Hindlimb muscle (tissue), 1 donor: ENCODE results near the gene LRRC1. TPM values are rescaled to one million over a fixed set of nuclear protein-coding genes. Genes with fewer than 3 reads are reported as not detected.
A peak's percentile ranks its signal among the peaks of the same experiment; 100 is the strongest.

Experiments
- DNase-seq: peaks from one replicate; pipeline ENCODE4 v3.0.0-alpha.2; 2013
- polyA plus RNA-seq: library from polyadenylated mRNA; unstranded; fragments of 120-200 nt; gene quantifications from one replicate; pipeline ENCODE4 v1.2.1, GENCODE V29; 2013; ENCODE audit not compliant: insufficient read length

Gene LRRC1
- polyA plus RNA-seq, 1 donor = 8.3 TPM

DNA sequence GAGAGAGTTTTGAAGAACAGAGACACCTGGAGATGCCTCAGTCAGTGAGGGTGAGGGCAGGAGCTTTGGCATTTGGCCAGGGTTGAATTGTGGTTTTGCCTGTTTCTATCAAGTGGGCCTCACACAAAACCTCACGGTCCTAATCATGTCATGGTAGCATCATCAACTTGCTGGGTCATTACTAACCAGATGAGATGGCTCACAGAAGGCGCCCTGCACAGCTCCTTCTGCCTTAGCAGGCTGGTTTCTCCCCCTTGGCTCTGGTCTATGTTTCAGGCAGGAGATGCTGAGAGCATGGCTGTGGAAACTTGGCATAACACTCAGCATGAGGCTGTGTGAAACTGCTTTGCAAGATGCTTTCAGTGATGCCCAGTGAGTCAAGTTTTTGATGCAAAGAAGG is 99.3 kb downstream of the LRRC1 start:
- peak; percentile 30 for DNase-seq

GRCh38 chr6:53896196-53896595 is 101.4 kb downstream of the LRRC1 start:
- no peak for DNase-seq

DNA sequence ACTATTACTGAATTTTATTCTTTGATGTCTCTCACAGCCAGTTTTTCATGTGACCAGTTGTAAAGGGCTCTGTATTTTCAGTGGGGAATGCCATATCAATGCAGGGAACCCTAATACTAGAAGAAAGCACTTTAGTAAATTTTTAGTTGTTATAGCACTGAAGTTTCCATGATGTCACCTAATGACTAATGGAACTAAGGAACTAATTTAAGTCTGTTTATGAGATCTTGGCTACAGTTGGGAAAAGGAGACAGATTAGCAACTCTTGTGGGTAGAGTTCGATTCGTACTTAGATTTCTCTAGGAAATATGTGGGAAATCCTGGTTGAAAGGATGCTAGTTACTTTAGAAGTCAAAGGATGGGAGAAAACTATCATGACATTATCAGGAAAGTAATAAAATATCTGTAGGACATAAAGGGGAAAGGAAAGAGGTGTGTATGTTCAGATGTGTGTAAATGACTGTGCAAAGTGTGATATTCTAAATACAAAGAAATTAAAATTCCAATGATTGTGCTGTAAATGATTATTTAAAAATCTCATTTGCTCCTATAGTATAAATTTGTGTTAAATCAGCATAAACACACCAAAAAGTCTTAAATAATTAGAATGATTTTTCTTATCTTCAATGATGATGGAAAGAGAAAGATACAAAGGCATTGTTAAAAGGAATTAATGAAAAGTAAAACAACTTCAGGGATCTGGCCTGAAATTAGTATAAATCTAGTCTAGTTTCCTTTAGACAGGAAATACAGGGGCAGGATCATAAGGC is 103.4 kb downstream of the LRRC1 start:
- DNase-seq = no peak

DNA sequence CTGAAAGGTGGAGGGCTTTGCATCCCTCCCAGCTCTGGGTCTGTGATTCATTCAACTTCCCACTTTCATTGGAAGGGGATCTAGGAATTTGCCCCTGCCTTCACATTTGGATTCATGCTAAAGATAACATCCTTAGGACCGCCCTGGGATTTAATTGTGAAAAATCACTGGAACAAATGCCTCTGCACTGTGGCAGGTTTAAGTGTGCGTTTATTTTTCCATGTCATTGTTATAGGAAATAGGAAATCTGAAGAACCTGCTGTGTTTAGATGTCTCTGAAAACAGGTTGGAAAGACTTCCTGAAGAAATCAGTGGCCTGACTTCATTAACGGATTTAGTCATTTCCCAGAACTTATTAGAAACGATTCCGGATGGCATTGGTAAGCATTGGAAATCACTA is 104.7 kb downstream of the LRRC1 start:
- DNase-seq = no peak

DNA sequence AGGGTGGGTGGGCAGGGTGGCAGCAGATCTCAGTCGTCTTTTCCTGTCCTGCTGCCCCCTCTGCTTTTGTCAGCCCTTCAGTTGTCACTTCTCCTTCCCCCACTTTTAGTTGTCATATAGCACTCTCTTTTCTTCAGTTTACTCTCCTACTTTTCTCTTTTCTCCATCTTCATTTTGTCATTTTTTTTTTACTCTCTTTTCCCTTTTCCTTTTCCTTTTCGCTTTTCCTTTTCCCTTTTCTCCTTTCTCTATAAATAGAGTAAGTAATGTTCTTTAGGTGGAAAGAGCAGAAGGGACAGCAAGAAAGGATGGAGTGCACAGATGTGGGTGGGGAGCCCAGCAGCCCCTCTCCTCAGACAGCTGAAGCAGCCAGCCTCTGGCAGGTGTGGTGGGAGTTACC is 108.6 kb downstream of the LRRC1 start:
- no peak for DNase-seq

DNA sequence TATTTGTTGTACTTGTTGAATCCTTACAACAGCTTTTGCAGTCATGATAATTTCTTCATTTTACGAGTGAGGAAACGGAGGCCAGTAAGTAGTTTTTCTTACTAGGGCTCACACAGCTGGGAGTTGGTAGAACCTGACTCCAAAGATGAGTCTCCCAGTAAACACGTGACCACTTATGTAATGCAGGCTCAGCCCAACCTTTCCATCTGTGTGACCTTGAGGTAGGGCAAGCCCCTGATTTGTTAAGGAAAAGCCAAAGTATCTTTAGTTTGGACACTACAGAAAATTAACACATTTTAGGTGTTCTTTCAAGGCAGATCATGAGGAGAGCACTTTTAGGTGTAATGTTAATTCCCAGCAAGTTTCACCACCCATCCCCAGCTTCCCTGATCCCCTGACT is 111.3 kb downstream of the LRRC1 start:
- DNase-seq = no peak

DNA sequence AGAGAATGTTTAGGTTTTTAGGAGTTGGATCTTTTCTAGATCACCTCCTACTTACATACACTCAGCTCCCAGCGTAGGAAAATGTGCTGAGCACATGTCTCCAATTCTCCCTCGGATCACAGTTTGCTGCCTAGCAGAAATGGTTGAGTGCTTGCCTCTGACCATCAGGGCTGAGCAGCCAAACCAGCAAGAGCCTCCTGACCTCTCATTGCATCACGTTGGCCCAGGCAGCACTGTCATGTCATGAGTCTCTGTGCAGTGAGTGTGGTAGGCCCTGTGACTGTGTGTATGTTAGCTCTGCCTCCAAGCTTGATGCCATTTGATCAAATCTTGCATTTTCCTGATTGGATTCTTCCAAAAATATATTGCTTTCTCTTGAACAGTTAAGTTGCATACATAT is 112.0 kb downstream of the LRRC1 start:
- DNase-seq = no peak

DNA sequence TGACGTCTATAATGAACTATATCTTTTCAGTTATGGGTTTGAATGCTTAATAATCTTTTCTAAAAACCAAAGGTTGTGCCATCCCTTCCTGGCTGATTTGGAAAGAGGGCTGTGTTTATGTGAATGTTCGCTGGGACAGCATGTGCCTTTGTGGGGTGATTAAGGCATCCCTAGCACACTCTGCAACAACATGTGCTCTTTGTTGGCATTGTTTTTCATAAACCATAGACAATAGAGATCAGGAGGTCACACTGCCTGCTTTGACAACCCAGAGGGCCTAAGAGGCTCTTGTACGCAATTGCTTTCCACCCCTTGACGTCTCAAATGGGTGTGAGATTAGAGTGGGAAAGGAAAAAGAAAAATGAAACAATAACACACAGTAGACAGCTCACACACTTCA is 116.0 kb downstream of the LRRC1 start:
- DNase-seq = no peak

DNA sequence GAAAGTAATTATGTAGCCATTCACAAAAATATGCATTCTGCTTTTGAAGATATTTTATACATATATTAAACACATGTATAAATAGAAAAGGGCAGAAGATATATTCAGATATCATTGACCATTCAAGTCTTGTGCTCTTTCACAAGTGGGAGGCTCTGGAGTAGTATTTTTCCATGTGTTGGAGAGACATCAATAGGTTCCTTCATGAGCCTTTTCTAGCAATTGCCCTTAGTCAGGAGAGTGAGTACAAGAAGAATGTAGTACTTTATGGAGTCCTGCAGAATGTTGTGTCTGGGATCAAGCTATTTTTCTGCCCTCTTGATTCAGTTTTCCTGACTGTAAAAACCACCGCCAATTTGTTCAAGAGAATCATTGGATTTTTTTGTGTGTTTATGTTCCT is 117.9 kb downstream of the LRRC1 start:
- DNase-seq = no peak

- no peak for DNase-seq
Measured at GRCh38 chr6:53913286-53913685, 118.5 kb downstream of the LRRC1 start.

DNA sequence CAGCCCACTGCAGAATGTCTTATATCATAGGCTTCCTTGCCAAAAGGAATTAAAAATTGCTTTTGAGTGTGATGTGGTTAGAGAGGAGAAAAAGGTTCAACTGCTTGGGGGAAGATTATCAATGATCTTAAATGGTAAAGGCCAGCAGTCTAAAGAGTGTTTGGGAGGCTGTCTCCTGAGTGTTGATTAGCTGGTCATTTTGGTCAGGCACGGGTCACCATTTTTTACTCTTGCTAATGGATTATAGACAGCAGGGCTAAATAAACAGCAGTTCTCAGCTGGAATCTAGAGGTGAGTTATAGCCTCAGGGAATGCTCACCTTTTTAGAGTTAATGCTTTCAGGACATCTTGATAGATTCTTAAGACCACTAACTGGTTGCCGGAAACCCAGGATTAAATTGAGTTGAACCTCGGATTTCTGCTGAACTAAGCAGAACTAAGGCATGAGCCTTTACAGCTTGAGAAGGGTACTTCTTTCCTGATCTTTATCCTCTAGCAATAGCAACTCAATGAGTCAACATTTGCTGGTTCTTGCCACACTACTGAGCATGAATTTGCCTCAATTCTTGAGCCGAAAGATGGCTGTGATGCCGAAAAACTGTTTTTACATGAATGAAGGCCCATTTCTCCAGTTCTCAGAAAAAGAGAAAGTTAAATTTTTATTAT is 120.4 kb downstream of the LRRC1 start:
- no peak for DNase-seq

DNA sequence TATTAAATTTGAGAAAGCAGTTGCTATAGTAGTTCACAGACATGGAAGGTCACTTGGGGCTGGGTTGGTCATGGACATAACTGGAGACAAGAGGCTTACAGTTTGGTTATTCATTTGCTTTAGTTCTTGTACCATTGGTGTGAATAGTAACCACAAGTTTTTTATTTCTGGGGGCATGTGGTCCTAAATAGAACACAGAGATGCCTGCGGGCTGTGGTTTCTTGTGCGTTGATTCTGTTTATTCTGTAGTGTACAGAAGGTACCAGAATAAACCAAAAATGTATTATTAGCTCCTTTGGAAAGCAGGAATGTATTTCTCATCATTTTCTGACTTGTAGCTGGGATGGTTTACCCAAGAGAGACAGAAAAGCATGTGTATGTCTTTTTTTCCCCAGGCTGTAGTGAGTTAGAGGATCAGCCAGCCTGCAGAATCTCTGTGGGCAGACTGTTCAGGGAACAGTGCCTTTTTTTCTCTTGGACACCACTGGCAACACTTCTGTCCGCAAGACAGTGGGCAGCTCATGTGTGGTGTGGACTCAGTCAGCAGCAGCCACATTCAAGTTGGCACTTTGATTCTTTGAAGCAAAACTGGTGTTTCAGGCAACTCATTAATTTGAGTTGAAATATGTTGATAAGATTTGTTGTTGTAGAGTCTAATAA is 122.1 kb downstream of the LRRC1 start:
- no peak for DNase-seq

DNA sequence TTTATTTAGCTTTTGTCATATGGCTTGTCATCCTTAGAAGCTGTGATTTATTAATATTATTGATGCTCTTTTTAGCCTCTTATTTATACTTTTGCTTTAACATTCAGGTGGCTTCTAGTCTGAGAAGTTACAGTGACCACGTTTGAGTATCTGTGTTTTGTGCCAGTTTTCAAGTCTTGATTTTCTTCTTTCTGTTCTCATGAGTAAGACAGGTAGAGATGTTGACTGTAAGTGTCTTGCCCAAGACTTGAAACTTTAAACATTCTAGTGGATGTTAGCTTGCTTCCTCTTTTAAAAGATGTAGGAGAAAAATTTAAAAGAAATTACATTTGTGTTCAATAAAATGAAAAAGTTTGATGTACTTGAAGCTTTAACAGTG is 122.6 kb downstream of the LRRC1 start:
- DNase-seq = no peak

GRCh38 chr6:53918854-53919510 is 124.2 kb downstream of the LRRC1 start:
- no peak for DNase-seq

DNA sequence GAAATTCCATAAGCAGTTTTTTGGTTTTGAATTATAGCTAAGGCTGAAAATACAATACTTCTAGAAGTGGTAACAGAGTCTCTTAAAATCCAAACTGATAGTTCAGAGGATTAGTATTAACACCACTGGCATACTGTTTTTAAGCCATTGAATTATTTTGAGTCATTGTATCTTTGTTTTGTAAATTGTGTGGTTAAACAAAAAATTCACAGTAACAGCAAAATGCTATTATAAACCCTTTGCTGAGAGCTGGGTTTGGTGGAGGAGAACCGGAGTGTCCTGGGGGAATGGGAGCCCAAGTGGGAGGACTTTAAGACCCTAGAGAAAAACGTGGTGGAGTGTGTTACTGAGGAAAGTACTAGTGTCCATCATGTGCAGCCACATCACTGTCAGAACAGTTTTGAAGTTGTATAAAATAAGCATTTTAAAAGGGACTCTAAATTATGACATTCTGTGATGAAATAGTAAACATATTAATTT is 125.1 kb downstream of the LRRC1 start:
- DNase-seq = no peak

- DNase-seq = no peak
Measured at GRCh38 chr6:53920881-53921280, 126.1 kb downstream of the LRRC1 start.

- no peak for DNase-seq
Measured at GRCh38 chr6:53921639-53922038, 126.8 kb downstream of the LRRC1 start.

DNA sequence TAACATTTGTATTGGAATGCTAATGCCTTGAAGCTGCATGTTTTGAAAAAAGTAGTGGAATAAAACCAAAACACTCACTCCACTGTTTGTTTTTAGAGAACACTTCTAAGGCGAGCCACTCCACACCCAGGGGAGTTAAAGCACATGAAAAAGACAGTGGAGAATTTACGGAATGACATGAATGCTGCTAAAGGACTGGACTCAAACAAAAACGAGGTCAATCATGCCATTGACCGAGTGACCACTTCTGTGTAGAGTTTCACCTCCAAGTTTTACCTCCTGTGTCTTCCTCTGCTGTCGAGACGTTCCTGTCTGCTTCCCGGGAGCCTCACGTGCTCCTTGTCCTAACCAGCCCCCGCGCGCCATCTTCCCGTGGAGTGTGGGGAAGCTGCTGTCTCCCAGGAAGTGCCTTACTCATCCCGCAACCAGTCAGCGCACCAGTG is 127.8 kb downstream of the LRRC1 start:
- no peak for DNase-seq

GRCh38 chr6:53924277-53924676 is 129.5 kb downstream of the LRRC1 start:
- DNase-seq = no peak

GRCh38 chr6:53924821-53925422 is 130.1 kb downstream of the LRRC1 start:
- no peak for DNase-seq

- DNase-seq = no peak
Measured at GRCh38 chr6:53925891-53926290, 131.1 kb downstream of the LRRC1 start.

GRCh38 chr6:53926505-53926904 is 131.7 kb downstream of the LRRC1 start:
- no peak for DNase-seq

DNA sequence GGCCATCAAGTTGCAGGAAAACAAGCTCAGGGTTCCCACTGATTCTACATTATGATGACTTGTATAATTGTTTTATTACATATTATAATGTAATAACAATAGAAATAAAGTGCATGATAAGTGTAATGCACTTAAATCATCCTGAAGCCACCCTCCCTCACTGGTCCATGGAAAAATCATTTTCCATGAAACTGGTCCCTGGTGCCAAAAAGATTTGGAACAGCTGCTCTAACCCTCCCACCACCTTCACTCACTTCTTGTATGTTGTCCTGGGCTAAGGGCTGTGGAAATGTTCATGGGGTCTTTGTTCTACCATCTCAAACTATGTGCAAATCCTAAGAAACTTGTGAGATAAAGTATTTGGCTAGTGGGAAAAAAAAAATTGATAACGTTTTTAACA is 133.8 kb downstream of the LRRC1 start:
- no peak for DNase-seq
